T-helper 22 cell (primary cell): ENCODE measurements around the gene GNB5.
"Not testable (repeated sequence)": the region's sequence is repeated elsewhere in the genome, so short reads cannot be mapped to it uniquely, and the experiment has no call there.

Experiments used
- DNase-seq: peaks from one replicate; pipeline ENCODE4 v3.0.0-alpha.2; 2020; ENCODE audit warnings: low read depth

GNB5 gene

DNA sequence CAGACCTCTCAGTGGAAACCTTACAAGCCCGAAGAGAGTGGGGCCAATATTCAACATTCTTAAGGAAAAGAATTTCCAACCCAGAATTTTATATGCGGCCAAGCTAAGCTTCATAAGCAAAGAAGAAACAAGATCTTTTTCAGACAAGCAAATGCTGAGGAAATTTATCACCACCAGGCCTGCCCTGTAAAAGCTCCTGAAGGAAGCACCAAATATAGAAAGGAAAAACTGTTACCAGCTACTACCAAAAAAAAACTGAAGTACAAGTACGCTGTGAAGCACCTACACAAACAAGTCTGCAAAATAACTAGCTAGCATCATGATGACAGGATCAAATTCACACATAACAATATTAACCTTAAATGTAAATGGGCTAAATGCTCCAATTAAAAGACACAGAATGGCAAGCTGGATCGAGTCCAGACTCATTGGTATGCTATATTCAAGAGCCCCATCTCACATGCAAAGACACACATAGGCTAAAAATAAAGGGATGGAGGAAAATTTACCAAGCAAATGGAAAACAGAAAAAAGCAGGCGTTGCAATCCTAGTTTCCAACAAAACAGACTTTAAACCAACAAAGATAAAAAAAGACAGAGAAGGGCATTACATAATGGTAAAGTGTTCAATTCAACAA lies 25.6 kb downstream of the GNB5 start:
- not testable (repeated sequence) for DNase-seq

DNA sequence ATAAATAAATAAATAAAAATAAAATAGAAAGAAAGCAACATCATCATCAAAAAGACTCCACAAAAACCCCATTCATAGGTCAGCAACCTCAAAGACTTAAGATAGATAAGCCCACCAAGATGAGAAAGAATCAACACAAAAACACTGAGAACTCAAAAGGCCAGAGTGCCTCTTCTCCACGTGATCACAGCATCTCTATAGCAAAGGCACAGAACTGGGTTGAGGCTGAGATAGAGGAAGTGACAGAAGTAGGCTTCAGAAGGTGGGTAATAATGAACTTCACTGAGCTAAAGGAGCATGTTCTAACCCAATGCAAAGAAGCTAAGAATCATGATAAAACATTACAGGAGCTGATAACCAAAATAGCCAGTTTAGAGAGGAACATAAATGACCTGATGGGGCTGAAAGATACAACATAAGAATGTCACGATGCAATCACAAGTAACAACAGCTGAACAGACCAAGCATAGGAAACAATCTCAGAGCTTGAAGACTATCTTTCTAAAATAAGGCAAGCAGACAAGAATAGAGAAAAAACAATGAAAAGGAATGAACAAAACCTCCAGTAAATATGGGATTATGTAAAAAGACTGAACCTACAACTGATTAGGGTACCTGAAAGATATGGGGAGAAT lies 26.4 kb downstream of the GNB5 start:
- DNase-seq, result no peak

DNA sequence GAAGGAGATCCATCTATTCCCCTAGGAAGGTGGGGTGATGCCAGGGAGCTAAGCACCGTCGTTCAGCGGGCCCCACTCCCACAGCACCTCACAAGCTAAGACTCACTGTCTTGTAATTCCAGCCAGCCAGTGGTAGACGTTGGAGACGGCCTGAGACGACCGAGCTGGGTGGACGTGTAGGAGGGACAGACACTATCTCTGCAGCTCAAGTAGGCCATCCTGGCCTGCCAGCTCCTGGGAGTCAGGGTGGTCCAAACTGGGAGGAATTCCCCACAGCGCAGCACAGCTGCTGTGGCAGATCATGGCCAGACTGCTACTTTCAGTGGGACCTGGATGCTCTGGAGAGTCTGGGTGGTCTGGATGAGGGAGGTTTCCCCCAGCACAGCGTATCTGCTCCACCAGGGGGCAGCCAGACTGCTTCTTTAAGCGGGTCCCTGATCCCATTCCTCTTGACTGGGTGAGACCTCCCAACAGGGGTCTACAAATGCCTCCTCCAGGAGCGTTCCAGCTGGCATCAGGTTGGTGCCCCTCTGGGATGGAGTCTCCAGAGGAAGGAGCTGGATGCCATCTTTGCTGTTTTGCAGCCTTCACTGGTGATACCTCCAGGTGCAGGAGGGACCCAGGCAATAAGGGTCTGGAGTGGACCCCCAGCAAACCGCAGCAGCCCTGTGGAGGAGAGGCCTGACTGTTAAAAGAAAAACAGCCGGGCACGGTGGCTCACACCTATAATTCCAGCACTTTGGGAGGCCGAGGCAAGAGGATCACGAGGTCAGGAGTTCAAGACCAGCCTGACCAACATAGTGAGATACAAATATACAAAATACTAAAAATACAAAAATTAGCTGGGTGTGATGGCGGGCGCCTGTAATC lies 27.6 kb downstream of the GNB5 start:
- no peak for DNase-seq

DNA sequence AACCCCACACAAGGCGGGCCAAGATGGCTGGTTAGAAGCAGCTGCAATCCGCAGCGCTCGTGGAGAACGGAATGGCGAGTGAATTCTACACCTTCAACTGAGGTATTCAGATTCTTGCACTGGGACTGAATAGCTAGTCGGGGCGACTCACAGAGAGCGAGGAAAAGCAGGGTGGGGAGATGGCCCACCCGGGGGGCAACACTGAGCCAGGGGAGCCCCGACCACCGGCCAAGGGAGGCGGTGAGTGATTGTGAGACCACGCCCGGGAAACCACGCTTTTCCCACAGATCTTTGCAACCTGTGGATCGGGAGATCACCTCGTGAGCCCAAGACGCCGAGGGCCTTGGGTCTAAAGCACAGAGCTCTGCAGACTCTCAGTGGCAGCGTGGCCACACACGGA lies 28.3 kb downstream of the GNB5 start:
- no peak for DNase-seq

DNA sequence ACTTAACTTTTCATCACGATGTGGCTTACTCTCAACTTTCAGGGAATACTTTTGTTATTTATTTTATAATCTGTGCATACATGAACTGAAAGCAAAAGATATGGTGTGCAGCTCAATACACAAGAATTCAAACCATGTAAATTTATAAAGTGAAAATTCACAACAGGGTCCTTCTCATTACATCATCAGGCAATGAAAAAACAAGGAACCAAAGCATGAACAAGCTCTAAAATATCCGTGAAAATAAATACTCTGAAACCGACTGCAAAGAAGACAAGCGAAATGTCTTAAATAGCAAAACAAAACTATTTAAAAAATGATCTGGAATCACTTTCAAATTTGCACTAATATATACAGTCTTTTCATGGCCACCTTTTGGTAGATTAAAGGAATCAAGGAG lies 28.9 kb downstream of the GNB5 start:
- DNase-seq, result no peak

DNA sequence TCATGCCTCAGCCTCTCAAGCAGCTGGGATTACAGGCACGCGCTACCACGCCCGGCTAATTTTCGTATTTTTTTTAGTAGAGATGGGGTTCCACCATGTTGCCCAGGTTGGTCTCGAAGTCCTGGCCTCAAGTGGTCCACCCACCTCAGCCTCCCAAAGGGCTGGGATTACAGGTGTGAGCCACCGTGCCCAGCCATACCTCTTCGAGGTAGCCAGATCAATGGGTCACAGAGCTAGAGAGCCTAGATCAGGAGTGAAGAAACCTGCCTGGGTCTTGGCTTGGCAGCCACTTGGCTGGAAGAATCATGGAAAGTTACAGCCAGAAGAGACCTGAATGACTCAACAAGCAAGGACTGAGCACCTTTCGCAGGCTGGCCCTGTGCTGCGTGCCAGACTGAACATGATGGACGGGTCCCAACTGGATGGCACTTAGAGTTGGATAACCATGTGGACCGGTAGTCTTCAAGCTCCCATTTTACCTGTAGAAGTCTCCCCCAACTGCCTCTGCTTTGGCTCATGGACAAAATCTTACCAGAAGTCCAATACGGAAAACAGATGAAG lies 29.7 kb downstream of the GNB5 start:
- DNase-seq, result no peak

DNA sequence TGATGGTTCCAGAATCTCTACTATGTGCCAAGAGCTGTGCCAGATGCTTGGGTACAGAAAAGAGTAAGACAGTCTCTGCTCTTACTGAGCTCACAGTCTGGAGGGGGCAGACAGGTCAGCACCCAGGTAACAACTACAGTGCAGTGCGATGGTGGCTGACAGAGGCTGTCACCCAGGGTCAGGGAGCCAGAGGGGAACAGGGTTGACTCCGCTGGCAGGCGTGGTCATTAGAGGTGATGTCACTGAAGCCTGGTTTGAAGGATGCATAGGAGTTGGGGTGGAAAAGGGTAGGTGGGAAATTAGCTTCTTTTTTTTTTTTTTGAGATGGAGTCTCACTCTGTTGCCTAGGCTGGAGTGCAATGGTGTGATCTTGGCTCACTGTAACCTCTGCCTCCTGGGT lies 31.5 kb downstream of the GNB5 start:
- DNase-seq, result no peak

DNA sequence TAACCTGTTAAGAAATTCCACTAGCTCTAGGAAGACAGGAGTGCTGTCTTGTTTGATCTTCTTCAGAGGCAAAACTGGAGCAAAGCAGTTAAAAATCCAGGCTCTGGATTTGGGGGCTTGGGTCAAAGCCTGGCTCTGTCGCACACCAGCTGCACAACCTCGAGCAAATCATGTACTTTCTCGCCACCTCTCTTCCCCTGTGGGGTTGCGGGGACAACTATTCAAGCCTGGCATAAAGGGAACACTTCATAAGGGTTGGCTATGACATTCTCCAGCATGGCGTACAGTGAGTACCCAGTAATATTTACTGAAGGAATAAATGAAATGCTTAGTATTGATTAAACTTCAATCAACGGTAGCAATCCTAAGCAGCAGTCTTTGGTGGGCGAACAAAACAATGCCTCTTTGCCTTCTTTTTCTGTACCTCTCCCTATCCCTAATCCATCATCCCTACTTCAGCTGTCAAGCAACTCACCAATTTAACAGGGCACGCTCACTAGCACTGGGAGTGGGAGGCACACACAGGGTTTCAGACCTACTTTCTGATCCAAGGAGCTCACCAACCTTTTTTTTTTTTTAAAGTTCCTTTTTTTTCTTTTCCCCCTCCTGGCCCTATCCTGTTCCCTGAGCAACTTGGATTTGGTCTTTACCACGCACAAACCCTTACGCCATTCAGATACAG lies 33.0 kb downstream of the GNB5 start:
- no peak for DNase-seq

DNA sequence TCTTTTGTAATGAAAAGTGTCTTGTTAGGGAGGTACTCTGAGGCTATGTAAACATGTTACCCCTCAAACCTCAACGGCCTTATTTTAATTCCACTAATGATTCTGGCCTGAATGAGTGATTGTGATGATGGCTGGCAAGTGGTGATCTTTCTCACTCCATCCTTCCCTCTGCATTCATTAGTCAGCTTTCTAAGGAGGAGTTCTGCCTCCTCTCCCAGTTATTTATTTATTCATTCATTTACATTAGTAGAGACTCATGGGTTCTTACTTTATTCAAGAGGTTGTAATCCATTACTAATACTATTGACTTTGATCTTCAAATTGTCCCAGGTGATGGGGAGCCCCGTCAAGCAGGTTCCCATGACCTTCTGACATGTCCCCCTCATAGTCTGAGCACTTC lies 35.3 kb downstream of the GNB5 start:
- no peak for DNase-seq

DNA sequence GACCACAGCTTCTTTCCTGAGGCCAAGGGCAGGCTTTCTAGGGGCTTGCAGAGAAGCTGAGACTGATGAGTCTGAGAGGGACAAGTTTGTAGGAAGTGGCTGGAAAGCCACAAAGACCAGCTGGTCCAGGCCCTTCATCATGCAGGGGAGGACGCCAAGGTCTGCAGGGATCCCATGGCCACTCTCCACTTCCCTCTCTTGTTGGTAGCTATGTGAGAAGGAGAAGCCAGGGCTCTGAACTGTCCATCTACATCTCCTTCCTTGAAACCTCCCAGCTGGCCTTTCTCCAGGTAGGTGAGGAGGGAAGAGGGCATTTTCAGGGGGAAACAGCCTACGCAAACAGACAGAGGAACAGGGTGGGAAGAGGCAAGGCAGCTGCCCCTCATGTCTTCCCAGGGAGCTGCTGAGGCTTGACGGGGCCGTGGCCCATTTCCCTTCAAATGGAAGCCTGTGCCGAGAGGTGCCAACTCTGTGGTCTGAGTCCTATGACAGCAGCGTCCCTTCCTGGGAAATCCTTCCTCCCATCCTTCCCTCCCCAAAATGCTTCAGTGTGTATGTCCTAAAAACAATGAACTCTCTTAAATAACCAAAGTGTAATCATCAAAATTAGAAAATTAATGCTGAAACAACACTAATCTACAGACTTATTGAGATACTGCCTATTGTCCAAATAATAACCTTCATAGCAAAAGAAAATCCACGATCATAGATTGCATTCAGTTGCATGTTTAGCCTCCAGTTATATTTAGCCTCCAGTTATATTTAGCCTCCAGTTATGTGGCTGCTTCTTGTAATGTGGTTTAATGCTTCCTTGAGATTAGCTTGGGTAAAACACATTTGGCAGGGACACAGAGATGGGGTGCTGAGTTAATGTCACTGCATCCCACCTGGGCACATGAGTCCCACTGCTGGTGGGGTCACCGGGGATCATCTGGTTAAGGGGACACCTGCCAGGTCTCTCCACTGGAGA lies 36.0 kb downstream of the GNB5 start:
- no peak for DNase-seq

DNA sequence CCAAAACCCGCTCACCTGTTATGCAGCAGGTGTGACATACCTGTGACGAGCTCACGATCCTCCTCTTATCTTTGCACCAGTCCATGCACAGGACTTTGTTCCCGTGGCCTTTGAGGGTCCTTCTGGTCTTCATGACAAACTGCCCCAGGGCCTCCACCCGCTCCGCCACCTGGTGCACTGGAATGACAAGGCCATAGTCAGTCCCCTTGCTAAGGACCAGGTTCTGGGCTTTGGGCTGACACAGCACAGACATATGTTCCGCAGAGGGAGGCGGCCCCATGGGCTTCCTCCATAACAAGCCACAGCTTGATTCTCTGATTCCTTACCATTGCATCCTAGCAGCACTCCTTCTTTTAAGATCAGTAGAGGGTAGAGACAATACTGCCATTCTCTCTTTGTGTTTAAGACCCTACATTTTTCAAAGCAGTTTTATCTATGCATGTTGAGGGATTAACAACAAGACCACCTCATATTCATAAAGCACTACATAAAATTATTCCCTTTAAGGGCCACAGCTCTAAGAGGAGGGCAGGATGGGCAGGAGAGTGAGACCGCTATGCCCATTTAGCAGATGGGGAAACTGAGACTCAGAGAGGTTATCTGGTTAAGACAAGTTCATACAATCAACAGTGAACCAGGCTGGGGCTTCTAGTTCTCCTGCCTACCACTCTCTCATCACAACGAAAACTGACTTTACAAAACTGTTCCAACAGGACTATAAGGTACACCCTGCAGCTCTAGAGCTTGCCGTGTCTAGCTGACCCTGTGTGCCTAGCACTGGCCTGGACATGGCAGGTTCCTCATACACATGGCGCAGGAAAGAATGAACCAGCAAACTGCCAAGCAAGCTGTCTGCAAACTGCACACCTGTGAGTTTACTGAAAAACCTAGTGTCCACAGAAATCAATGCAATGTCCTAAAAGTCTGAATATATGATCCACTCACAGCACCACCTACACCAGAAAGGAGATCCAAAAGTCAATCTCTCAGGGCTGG lies 37.0 kb downstream of the GNB5 start:
- DNase-seq, result no peak

DNA sequence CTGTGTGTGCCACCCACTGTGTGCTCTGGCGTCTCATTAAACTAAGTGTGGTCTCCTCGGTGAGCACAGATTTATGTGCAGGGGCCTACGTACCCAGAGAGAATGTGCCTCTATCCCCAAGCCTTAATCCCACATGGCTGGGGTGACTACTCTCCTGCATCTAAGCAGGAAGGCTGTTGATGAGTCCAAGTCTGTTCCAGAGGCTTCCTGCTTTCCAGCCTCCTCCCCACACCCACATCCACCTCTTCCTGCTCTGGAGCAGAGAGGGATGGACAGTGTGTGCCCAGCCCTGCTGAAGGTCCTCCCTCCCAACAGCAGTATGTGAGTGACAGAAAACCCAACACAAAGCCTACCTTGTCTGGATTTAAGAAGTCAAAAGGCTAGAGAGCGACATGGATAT lies 39.8 kb downstream of the GNB5 start:
- DNase-seq, result no peak

DNA sequence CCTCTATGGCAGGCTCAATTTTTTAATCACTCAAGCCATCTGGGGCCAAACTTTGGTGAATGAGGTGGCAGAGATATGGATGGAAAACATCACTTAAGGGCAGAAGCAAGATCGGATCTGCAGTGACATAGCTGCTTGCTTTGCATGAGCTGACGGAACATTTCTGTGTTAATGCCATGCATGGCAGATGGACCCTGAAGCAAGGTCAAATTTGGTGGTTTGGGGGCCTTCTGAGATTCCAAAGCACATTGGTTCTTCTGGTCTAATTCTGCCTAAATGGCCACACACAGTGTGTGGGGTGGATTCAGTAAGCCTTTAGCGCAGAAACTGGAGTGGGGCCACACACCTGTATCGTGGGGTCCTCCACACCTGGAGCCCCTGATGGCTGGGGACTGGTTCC lies 40.3 kb downstream of the GNB5 start:
- no peak for DNase-seq

DNA sequence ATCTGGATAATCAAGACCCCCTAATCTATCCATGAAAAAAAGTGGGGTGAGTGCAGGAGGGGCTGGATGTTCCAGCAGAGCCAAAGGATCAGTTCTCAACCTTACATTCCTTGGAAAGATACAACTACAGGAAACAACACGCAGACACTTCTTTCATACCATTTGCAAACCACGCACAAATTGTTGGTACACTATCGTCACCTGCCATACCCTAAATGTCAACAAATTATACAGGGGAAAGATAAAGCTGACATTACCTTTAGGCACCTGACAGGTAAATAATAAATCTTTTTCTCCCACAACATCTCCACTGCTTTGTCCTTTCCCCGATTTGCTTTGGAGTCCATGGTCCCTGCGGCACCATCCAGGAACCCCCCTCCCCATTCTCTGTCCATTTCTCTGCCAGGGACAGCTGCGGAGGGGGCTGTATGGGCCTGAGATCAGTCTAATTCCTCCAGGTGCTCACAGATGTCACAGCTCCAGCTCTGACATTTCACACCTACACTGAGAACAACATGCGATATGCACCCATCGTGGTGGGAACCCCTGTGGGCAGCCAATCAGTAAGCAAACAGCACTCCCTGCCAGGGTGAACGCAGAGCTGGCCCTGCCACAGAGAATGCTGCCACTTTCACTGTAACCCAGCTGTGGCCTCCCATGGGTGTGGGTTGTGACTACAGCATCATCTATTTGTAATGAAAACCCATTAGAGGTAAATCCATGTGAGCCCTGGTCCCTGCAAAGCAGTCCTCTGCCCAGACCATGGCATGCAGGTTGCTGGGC lies 41.0 kb downstream of the GNB5 start:
- no peak for DNase-seq

DNA sequence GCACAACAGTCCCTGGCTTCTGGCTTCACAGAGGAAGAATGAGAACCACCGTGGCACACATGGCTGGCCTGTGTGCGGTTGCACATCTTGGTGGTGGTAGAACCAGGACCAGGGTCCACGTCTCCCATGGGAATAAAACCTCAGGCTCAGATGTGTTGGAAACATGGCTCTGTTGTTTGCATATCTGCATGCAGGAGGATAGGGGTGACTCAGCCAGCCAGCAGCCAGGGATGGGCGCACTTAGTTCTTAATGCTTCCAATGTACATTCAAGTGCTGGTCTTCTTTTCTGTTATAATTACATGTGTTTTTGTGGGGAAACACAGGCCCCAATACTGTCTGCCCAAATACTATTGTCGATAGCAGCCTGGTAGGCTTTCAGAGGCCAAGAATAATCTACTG lies 42.8 kb downstream of the GNB5 start:
- DNase-seq, result no peak

DNA sequence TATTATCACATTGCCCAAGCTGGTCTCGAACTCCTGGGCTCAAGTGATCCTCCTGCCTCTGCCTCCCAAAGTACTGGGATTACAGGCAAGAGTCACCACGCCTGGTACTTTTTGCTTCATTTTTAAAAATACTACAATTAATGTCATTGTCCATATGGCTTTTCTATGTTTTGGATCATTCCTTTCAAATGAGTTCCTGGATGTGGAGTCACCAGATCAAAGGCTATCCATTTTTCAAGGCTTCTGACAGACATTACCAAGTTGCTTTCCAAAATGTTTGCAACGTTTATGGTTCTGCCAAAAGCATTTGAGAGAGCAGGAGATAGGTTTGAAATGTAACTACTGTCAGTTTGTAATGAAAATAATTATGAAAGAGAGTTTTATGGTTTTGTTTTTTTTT lies 44.4 kb downstream of the GNB5 start:
- DNase-seq, result no peak

DNA sequence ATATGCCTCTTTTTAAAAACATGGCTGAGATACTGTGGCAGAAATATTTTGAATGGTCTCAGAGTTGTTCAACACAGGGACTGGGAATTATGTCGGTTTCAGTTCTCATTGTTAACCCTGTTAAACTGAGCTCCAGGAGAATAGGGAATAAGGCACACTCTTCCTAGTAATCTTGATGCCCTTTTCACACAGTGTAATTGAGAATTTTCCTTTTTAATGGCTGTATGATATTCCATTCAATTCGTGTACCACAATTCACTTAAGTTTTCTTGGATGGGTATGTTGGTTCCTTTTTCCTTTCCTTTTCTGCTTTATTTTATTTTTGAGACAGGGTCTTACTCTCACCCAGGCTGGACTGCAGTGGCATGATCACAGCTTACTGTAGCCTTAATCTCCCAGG lies 44.9 kb downstream of the GNB5 start:
- DNase-seq, result no peak

DNA sequence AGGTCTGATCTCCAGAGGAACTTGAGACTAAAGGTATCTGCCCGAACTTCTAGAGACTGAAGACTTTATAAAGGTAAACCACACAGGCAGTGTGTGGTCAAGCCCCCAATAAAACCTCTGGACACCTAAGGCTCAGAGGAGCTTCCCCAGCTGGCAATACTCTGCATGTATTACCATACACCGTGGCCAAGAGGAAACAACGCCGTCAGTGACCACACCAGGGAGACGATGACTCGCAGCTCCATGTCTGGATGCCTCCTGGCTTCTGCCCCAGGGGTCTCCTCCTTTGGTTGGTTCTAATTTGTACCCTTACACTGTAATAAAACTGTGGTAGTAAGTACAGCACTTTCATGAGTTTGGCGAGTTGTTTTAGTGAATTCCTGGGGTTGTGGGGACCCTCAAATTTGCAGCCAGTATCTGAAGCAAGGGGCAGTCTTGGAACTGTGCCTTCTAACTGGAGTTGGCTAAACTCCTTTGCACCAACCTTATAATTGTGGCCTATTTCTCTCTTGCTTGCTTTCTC lies 46.5 kb downstream of the GNB5 start:
- DNase-seq, result no peak

DNA sequence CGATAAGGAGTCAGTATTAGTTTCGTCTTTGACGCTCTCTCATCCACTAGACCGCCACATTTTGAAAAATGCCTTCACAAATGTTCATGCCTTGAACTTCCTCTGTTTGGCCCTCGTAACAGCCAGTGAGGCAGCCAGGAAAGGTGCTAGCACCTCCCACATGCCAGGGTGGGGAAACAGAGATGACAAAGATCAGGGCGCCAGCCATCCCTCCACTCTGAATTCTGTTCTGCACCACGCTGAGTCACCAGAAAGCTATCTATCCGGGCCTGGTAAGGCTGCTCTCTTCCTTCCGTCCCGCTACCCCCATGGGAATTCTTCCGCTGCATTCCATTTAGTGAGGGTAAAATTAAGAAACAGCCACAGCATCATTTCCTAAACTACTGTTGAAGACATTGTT lies 47.3 kb downstream of the GNB5 start:
- DNase-seq, result no peak
